ENCODE data around the gene AKT2. TPM values are rescaled to one million over a fixed set of nuclear protein-coding genes. Genes with fewer than 3 reads are reported as not detected.

Gene AKT2
- total and polyA plus RNA-seq, 2 of the 8 experiments (the other 6 are each of a cell fraction or from before 2014, with no cell fraction given) = 151 to 183 TPM

DNA sequence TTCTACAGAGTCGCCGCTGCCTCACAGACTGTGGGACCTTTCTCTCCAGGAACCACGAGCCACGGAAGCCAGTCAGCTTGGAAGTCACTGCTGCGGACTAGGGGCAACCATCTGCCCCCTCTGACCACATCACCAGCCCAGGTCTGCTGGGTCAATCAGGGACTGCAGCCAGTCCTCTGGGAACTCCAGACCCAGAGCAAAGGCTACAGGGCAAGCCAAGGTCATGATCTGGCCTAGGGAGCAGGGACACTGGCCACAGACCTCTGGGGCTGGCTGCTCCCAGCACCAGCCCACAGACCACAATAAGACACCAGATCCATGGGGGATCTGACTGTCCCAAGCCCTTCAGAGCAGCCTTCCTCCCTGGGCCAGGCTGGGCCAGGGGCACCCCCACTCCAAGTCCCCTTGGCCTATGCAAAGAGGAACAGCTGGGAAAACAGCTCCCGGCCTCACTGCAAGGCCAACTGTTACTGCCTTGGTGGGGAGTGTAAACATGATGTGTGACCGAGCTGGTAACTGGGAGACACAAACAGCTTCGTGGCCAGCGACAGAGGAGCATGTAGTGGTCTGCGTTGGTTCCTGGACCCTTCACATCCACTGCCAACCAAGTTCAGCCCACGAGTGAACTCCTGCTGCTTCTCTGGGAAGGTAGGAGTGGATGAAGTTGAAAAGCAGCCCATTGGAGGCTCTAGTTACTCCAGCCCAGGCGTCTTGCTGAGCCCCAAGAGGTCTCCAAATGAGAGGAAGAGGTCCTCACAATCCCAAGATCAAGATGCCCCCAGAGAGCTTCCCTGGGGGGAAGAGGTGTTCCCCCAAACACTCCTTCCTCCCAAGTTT is 1.5 kb downstream of the AKT2 start (continued):
- TF ChIP-seq RBBP5 (IDR thresholded peaks at IDR 0.05; ENCODE audit: borderline replicate concordance, low read depth, low read length) = no peak
- no peak for TF ChIP-seq ASH2L (IDR thresholded peaks at IDR 0.05; ENCODE audit: low read length)
- no peak for TF ChIP-seq CBX8 (IDR thresholded peaks at IDR 0.05; ENCODE audit: borderline replicate concordance, low read depth, low read length)
- no peak for TF ChIP-seq BRCA1 (IDR thresholded peaks at IDR 0.05; ENCODE audit: low read depth, low read length)
- TF ChIP-seq CEBPB (IDR thresholded peaks at IDR 0.05; ENCODE audit: low read depth, low read length) = no peak
- TF ChIP-seq JUND (IDR thresholded peaks at IDR 0.05; ENCODE audit: low read length) = no peak
- TF ChIP-seq SP1 (IDR thresholded peaks at IDR 0.05; ENCODE audit: low read depth, low read length) = no peak
- no peak for TF ChIP-seq RAD21 (IDR thresholded peaks at IDR 0.05 in 1 of 2, conservative IDR thresholded peaks at IDR 0.05 in 1 of 2; ENCODE audit: low read depth in 2 of 2, low read length in 2 of 2)

Data from H1 (cell line).